RWPE2 (cell line): ENCODE data around the gene HPGD.

Experiments
- ATAC-seq: fragments of 200-7000 bp; cut with Tn5 transposase; 3 replicates; pipeline ENCODE4 v1.9.1; 2021; ENCODE audit warnings: low read depth
- DNase-seq: peaks from one replicate; pipeline ENCODE4 v3.0.0-alpha.2; 2020; ENCODE audit warnings: low spot score
- H3K27ac ChIP-seq: fragments of 450-650 bp; 2 replicates; pipeline ENCODE4 v1.5.1; 2017; ENCODE audit warnings: mild to moderate bottlenecking; ENCODE audit not compliant: poor library complexity, severe bottlenecking
- H3K27me3 ChIP-seq: fragments of 250-450 bp; sonication (Bioruptor Pico); 2 replicates; pipeline ENCODE4 v1.5.1; 2021; ENCODE audit warnings: mild to moderate bottlenecking, moderate library complexity; ENCODE audit not compliant: insufficient read depth, poor library complexity, severe bottlenecking
- H3K36me3 ChIP-seq: fragments of 250-450 bp; sonication (Bioruptor Pico); 2 replicates; pipeline ENCODE4 v1.5.1; 2020; ENCODE audit warnings: low read depth, mild to moderate bottlenecking, moderate library complexity
- H3K4me1 ChIP-seq: fragments of 250-450 bp; sonication (Bioruptor Pico); 2 replicates; pipeline ENCODE4 v1.5.1; 2021; ENCODE audit warnings: mild to moderate bottlenecking, moderate library complexity; ENCODE audit not compliant: insufficient read depth, poor library complexity, severe bottlenecking
- H3K4me3 ChIP-seq: fragments of 250-450 bp; sonication (Bioruptor Pico); 2 replicates; pipeline ENCODE4 v1.5.1; 2021; ENCODE audit warnings: mild to moderate bottlenecking, moderate library complexity; ENCODE audit not compliant: severe bottlenecking
- H3K9me3 ChIP-seq: fragments of 250-450 bp; sonication (Bioruptor Pico); 2 replicates; pipeline ENCODE4 v1.5.1; 2021; ENCODE audit warnings: mild to moderate bottlenecking, moderate library complexity; ENCODE audit not compliant: severe bottlenecking
- TF ChIP-seq, protein P1 (sequence below): fragments of 450-650 bp; IDR thresholded peaks from one replicate; pipeline ENCODE4 v1.5.1; 2017; ENCODE audit warnings: mild to moderate bottlenecking, moderate library complexity; ENCODE audit not compliant: poor library complexity, severe bottlenecking

The HPGD gene

DNA sequence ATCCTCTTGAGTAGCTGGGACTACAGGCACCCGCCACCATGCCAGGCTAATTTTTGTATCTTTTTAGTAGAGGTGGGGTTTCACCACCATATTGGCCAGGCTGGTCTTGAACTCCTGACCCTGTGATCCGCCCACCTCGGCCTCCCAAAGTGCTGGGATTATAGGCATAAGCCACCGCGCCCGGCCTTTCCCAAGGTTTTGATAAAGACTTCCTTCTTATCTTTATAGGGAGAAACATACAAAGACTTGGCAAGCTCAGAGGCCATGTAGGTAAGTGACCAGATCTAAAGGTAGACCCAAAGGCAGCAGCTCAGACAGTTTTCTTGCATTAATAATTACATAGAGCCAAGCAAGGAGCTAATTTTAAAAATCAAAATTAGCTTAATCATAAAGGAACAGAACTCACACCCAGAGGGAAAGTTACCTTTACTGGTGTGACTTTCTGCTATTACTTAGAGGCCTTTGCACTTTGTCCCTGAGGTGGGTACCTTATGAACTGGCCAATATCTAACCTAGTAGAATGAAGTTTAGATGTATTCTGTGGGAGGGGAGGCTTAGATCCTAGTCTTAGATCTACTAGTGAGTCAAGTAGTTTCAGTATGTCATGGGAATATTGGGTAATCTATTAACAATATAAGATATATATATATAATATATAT lies 67.3 kb downstream of the HPGD start:
- H3K4me3 ChIP-seq, result no peak overlapping the region
- ATAC-seq, result no peak
- TF ChIP-seq, protein P1, sequence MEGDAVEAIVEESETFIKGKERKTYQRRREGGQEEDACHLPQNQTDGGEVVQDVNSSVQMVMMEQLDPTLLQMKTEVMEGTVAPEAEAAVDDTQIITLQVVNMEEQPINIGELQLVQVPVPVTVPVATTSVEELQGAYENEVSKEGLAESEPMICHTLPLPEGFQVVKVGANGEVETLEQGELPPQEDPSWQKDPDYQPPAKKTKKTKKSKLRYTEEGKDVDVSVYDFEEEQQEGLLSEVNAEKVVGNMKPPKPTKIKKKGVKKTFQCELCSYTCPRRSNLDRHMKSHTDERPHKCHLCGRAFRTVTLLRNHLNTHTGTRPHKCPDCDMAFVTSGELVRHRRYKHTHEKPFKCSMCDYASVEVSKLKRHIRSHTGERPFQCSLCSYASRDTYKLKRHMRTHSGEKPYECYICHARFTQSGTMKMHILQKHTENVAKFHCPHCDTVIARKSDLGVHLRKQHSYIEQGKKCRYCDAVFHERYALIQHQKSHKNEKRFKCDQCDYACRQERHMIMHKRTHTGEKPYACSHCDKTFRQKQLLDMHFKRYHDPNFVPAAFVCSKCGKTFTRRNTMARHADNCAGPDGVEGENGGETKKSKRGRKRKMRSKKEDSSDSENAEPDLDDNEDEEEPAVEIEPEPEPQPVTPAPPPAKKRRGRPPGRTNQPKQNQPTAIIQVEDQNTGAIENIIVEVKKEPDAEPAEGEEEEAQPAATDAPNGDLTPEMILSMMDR, result no peak

DNA sequence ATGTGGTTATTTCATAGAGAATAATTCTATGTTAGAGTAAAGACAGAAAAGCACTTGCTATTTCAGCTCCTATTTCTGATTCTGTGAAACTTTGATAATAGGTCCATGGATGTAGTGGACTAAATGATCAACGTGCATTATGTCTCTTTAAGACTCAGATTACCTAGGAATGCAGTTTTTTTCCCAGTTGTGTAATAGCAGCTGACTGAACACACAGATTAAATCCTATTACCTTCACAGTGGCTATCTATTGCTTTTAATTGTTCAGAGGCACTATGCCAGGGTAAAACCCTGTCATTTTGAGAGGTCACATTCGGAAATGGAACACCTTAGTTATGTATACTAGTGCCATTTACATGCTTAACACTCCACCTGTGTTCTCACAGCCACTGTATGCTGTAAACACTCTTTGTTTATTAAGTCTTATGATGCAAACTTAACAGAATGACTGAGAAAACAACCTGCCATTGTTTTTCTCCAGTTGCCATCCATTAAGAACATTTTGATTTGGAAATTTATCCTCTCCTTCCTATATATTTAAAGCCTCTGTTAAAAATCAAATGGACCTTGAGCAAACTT lies 70.5 kb downstream of the HPGD start:
- no peaks in the 10 kb centered on the region for H3K4me1 ChIP-seq
- no peaks in the 10 kb centered on the region for H3K36me3 ChIP-seq
- TF ChIP-seq, protein P1, result no peak
- no peak overlapping the region for H3K4me3 ChIP-seq
- no peaks in the 10 kb centered on the region for H3K27me3 ChIP-seq
- no peaks in the 10 kb centered on the region for H3K9me3 ChIP-seq
- no peak for DNase-seq
- no peak for ATAC-seq
- no peak overlapping the region for H3K27ac ChIP-seq

More for the DNA sequence above, 67.3 kb downstream of the HPGD start:
- Histone ChIP-seq H3K4me1 (no peaks in the 10 kb centered on the region), H3K27me3 (no peaks in the 10 kb centered on the region), H3K27ac (no peak overlapping the region), H3K9me3 (no peaks in the 10 kb centered on the region), H3K36me3 (no peaks in the 10 kb centered on the region)
- no peak for DNase-seq

- Histone ChIP-seq H3K36me3 (no peaks in the 10 kb centered on the region), H3K4me3 (no peak overlapping the region), H3K27me3 (no peaks in the 10 kb centered on the region), H3K9me3 (no peaks in the 10 kb centered on the region), H3K4me1 (no peaks in the 10 kb centered on the region), H3K27ac (no peak overlapping the region)
- TF ChIP-seq, protein P1, result no peak
- DNase-seq (no peak), ATAC-seq (no peak)
These were observed 71.5 kb downstream of the HPGD start for GRCh38 chr4:174450786-174451125.

GRCh38 chr4:174449944-174450785 lies 72.1 kb downstream of the HPGD start:
- no peaks in the 10 kb centered on the region for H3K4me1 ChIP-seq
- ATAC-seq, result no peak
- H3K27me3 ChIP-seq, result no peaks in the 10 kb centered on the region
- DNase-seq, result no peak
- H3K4me3 ChIP-seq, result no peak overlapping the region
- H3K36me3 ChIP-seq, result no peaks in the 10 kb centered on the region
- TF ChIP-seq, protein P1, result no peak
- no peaks in the 10 kb centered on the region for H3K9me3 ChIP-seq
- H3K27ac ChIP-seq, result no peak overlapping the region

DNA sequence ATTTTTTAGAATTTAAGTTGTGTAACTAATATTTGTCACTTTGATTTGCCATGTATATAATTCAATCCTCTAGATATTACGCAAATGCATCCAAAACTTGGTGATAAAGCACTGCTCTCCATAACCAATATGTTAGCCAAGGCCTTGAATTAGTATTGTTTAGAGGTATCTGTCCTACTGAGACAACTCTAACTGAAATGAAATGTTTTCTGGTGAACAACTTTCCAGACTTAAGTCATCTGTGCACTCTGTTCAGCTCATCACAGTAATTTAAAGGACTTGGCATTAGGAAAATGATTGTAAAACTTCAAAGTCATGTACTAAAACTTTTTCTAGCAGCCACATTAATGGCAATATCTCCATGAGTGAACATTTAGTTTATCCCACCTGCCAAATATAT lies 73.1 kb downstream of the HPGD start:
- Histone ChIP-seq H3K4me3 (no peak overlapping the region), H3K36me3 (no peaks in the 10 kb centered on the region), H3K27me3 (no peaks in the 10 kb centered on the region), H3K4me1 (no peaks in the 10 kb centered on the region), H3K9me3 (no peaks in the 10 kb centered on the region), H3K27ac (no peak overlapping the region)
- ATAC-seq (no peak), DNase-seq (no peak)
- TF ChIP-seq, protein P1, result no peak
